Measurements from ENCODE around the gene LRRC56. TPM values are rescaled to one million over a fixed set of nuclear protein-coding genes. Genes with fewer than 3 reads are reported as not detected.

The LRRC56 gene
- total and polyA plus RNA-seq, 2 experiments from 2014 or later: 0.86 to 1.3 TPM

GRCh38 chr11:551131-551530, 13.8 kb downstream of the LRRC56 start:
- no peak for DNase-seq

GRCh38 chr11:551596-551995, 14.3 kb downstream of the LRRC56 start:
- no peak for TF ChIP-seq EZH2phosphoT487 (IDR thresholded peaks at IDR 0.05; ENCODE audit: insufficient read depth, low read depth)
- TF ChIP-seq EZH2 (IDR thresholded peaks at IDR 0.05; ENCODE audit: insufficient read depth, poor library complexity, severe bottlenecking): no peak
- in situ Hi-C loops (cut with MboI): no loop called here

More at GRCh38 chr11:551131-551530, 13.8 kb downstream of the LRRC56 start:
- H3K9ac ChIP-seq: no peak overlapping the region
- no peak for TF ChIP-seq EZH2phosphoT487 (IDR thresholded peaks at IDR 0.05; ENCODE audit: insufficient read depth, low read depth)
- TF ChIP-seq EZH2 (IDR thresholded peaks at IDR 0.05; ENCODE audit: insufficient read depth, poor library complexity, severe bottlenecking): no peak
- H3K4me1 ChIP-seq (ENCODE audit: insufficient read depth): no peaks in the 10 kb centered on the region
- H3K27ac ChIP-seq: no peak overlapping the region
- H3K4me2 ChIP-seq (ENCODE audit: unreplicated experiment): no peak overlapping the region
- H3K79me2 ChIP-seq (ENCODE audit: insufficient read depth): no peaks in the 10 kb centered on the region
- no peaks in the 10 kb centered on the region for H3K9me3 ChIP-seq (ENCODE audit: low read depth)
- H3K4me3 ChIP-seq: no peak overlapping the region
- H3K27me3 ChIP-seq (replicated peaks; ENCODE audit: insufficient read depth): peaks cover under 1% of the 10 kb centered on the region; the same call in 1 of the 2 replicates
- H2AFZ ChIP-seq: no peak overlapping the region
- no peaks in the 10 kb centered on the region for H3F3A ChIP-seq (ENCODE audit: insufficient read depth)
- no peaks in the 10 kb centered on the region for H3K36me3 ChIP-seq (ENCODE audit: low read depth)
- 66 to 75% methylated on average over 9 to 14 of the region's 16 CpGs for WGBS, 2 experiments (ENCODE audit: low coverage in 1 of 2, low lambda C conversion rate in 2 of 2, missing lambda C conversion rate in 2 of 2)
- no peaks in the 10 kb centered on the region for H3K9me2 ChIP-seq (ENCODE audit: insufficient read depth)
- in situ Hi-C loops (cut with MboI): no loop called here
- no peaks in the 10 kb centered on the region for H4K20me1 ChIP-seq (ENCODE audit: insufficient read depth)

GRCh38 chr11:553083-553987, 16.0 kb downstream of the LRRC56 start:
- WGBS, 2 experiments (ENCODE audit: low coverage in 1 of 2, low lambda C conversion rate in 2 of 2, missing lambda C conversion rate in 2 of 2): 64 to 68% methylated on average over 22 to 26 of the region's 27 CpGs
- Histone ChIP-seq H3K27ac (no peak overlapping the region), H3K27me3 (replicated peaks; ENCODE audit: insufficient read depth) (peaks cover 12% of the 10 kb centered on the region), H3K9me2 (ENCODE audit: insufficient read depth) (no peaks in the 10 kb centered on the region), H3K4me1 (ENCODE audit: insufficient read depth) (no peaks in the 10 kb centered on the region), H3K9me3 (ENCODE audit: low read depth) (no peaks in the 10 kb centered on the region), H3F3A (ENCODE audit: insufficient read depth) (no peaks in the 10 kb centered on the region), H3K4me2 (ENCODE audit: unreplicated experiment) (no peak overlapping the region), H4K20me1 (ENCODE audit: insufficient read depth) (no peaks in the 10 kb centered on the region), H2AFZ (no peak overlapping the region), H3K36me3 (ENCODE audit: low read depth) (no peaks in the 10 kb centered on the region), H3K4me3 (no peak overlapping the region), H3K79me2 (ENCODE audit: insufficient read depth) (no peaks in the 10 kb centered on the region), H3K9ac (no peak overlapping the region)
- DNase-seq: no peak
- TF ChIP-seq EZH2 (IDR thresholded peaks at IDR 0.05; ENCODE audit: insufficient read depth, poor library complexity, severe bottlenecking) (no peak), EZH2phosphoT487 (IDR thresholded peaks at IDR 0.05; ENCODE audit: insufficient read depth, low read depth) (no peak)
- in situ Hi-C loops (cut with MboI): no loop called here

More at GRCh38 chr11:551596-551995, 14.3 kb downstream of the LRRC56 start:
- no peaks in the 10 kb centered on the region for H3K9me3 ChIP-seq (ENCODE audit: low read depth)
- H3K9me2 ChIP-seq (ENCODE audit: insufficient read depth): no peaks in the 10 kb centered on the region
- no peak overlapping the region for H3K4me3 ChIP-seq
- no peaks in the 10 kb centered on the region for H3F3A ChIP-seq (ENCODE audit: insufficient read depth)
- H2AFZ ChIP-seq: no peak overlapping the region
- no peak overlapping the region for H3K27ac ChIP-seq
- H4K20me1 ChIP-seq (ENCODE audit: insufficient read depth): no peaks in the 10 kb centered on the region
- H3K4me2 ChIP-seq (ENCODE audit: unreplicated experiment): no peak overlapping the region
- no peak overlapping the region for H3K9ac ChIP-seq
- H3K79me2 ChIP-seq (ENCODE audit: insufficient read depth): no peaks in the 10 kb centered on the region
- H3K4me1 ChIP-seq (ENCODE audit: insufficient read depth): no peaks in the 10 kb centered on the region
- 81 to 87% methylated on average over 10 to 11 of the region's 12 CpGs for WGBS, 2 experiments (ENCODE audit: low coverage in 1 of 2, low lambda C conversion rate in 2 of 2, missing lambda C conversion rate in 2 of 2)
- H3K36me3 ChIP-seq (ENCODE audit: low read depth): no peaks in the 10 kb centered on the region
- peaks cover 5% of the 10 kb centered on the region for H3K27me3 ChIP-seq (replicated peaks; ENCODE audit: insufficient read depth)
- no peak for DNase-seq

GRCh38 chr11:553988-554340, 16.6 kb downstream of the LRRC56 start:
- TF ChIP-seq EZH2phosphoT487 (IDR thresholded peaks at IDR 0.05; ENCODE audit: insufficient read depth, low read depth): no peak
- TF ChIP-seq EZH2 (IDR thresholded peaks at IDR 0.05; ENCODE audit: insufficient read depth, poor library complexity, severe bottlenecking): no peak

More at GRCh38 chr11:553988-554340, 16.6 kb downstream of the LRRC56 start:
- H3K27ac ChIP-seq: no peak overlapping the region
- in situ Hi-C loops (cut with MboI): no loop called here
- no peak overlapping the region for H3K4me3 ChIP-seq
- H2AFZ ChIP-seq: no peak overlapping the region
- H3K9me3 ChIP-seq (ENCODE audit: low read depth): no peaks in the 10 kb centered on the region
- peaks cover 12% of the 10 kb centered on the region for H3K27me3 ChIP-seq (replicated peaks; ENCODE audit: insufficient read depth)
- no peaks in the 10 kb centered on the region for H4K20me1 ChIP-seq (ENCODE audit: insufficient read depth)
- DNase-seq: no peak
- H3K4me1 ChIP-seq (ENCODE audit: insufficient read depth): no peaks in the 10 kb centered on the region
- H3K79me2 ChIP-seq (ENCODE audit: insufficient read depth): no peaks in the 10 kb centered on the region
- 36 to 38% methylated on average over 10 of the region's 11 CpGs for WGBS, 2 experiments (ENCODE audit: low coverage in 1 of 2, low lambda C conversion rate in 2 of 2, missing lambda C conversion rate in 2 of 2)
- H3K9ac ChIP-seq: no peak overlapping the region
- H3K36me3 ChIP-seq (ENCODE audit: low read depth): no peaks in the 10 kb centered on the region
- H3K9me2 ChIP-seq (ENCODE audit: insufficient read depth): no peaks in the 10 kb centered on the region
- H3K4me2 ChIP-seq (ENCODE audit: unreplicated experiment): no peak overlapping the region
- H3F3A ChIP-seq (ENCODE audit: insufficient read depth): no peaks in the 10 kb centered on the region
